HUES48 (cell line): Measurements from ENCODE around the gene ACAP2.

Source experiments
- H3K27ac ChIP-seq: one replicate; pipeline ENCODE4 v1.7.0; 2013; ENCODE audit warnings: low read depth, low read length, inconsistent platforms
- H3K27me3 ChIP-seq: 2 replicates; pipeline ENCODE4 v1.6.1; 2013; ENCODE audit warnings: mild to moderate bottlenecking, low read length; ENCODE audit not compliant: control insufficient read depth, insufficient read depth
- H3K36me3 ChIP-seq: 2 replicates; pipeline ENCODE4 v1.6.1; 2013; ENCODE audit warnings: low read length; ENCODE audit not compliant: control insufficient read depth, insufficient read depth
- H3K4me1 ChIP-seq: 2 replicates; pipeline ENCODE4 v1.6.1; 2013; ENCODE audit warnings: mild to moderate bottlenecking, low read length; ENCODE audit not compliant: control insufficient read depth, insufficient read depth
- H3K4me3 ChIP-seq: 2 replicates; pipeline ENCODE4 v1.5.1; 2013; ENCODE audit warnings: mild to moderate bottlenecking, low read depth, low read length
- H3K9ac ChIP-seq: 2 replicates; pipeline ENCODE4 v1.6.1; 2013; ENCODE audit warnings: mild to moderate bottlenecking, low read depth, low read length, moderate library complexity
- H3K9me3 ChIP-seq: 2 replicates; pipeline ENCODE4 v1.6.1; 2013; ENCODE audit warnings: low read length; ENCODE audit not compliant: control insufficient read depth, insufficient read depth

Gene ACAP2

GRCh38 chr3:195227871-195228270, 214.9 kb downstream of the ACAP2 start:
- H3K27ac ChIP-seq = no peak overlapping the region
- H3K36me3 ChIP-seq = peaks cover 18% of the 10 kb centered on the region
- H3K4me3 ChIP-seq = no peak overlapping the region
- H3K9ac ChIP-seq = no peak overlapping the region
- H3K27me3 ChIP-seq = no peaks in the 10 kb centered on the region
- no peaks in the 10 kb centered on the region for H3K9me3 ChIP-seq
- H3K4me1 ChIP-seq = peaks cover 16% of the 10 kb centered on the region

GRCh38 chr3:195226900-195227447, 215.8 kb downstream of the ACAP2 start:
- Histone ChIP-seq H3K9me3 (no peaks in the 10 kb centered on the region), H3K4me3 (no peak overlapping the region), H3K9ac (no peak overlapping the region), H3K36me3 (peaks cover 18% of the 10 kb centered on the region), H3K4me1 (peaks cover 16% of the 10 kb centered on the region), H3K27ac (no peak overlapping the region), H3K27me3 (no peaks in the 10 kb centered on the region)

DNA sequence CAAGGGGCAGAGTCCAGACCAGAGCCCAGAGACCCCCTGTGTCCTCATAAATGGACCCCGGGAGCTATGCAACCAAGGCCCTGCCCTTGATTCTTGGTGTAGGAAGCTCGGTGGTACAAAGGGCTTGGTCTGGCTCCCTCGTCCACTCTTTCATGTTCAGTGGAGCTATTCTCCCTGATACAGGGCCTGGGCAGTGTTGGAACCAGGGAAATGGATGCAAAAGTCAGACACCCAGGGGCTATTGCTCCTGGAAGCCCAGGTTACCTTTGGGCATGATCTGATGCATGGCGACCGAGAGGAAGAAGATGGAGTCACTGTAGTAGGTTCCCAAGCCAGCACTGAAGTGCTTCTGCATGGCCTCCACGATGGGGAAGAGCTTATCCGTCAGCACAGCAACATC, 216.4 kb downstream of the ACAP2 start:
- H3K27ac ChIP-seq = no peak overlapping the region
- H3K27me3 ChIP-seq = no peaks in the 10 kb centered on the region
- no peak overlapping the region for H3K4me3 ChIP-seq
- H3K9me3 ChIP-seq = no peaks in the 10 kb centered on the region
- H3K4me1 ChIP-seq = peaks cover 16% of the 10 kb centered on the region
- peaks cover 18% of the 10 kb centered on the region for H3K36me3 ChIP-seq
- no peak overlapping the region for H3K9ac ChIP-seq

- no peak overlapping the region for H3K27ac ChIP-seq
- peaks cover 16% of the 10 kb centered on the region for H3K4me1 ChIP-seq
- peaks cover 18% of the 10 kb centered on the region for H3K36me3 ChIP-seq
- H3K4me3 ChIP-seq = no peak overlapping the region
- no peaks in the 10 kb centered on the region for H3K27me3 ChIP-seq
- H3K9ac ChIP-seq = no peak overlapping the region
- H3K9me3 ChIP-seq = no peaks in the 10 kb centered on the region
Observed at GRCh38 chr3:195224980-195225580, 217.7 kb downstream of the ACAP2 start.
